Fibroblast of skin of abdomen (primary cell): ENCODE measurements around the gene GRAMD4.

Experiments used
- DNase-seq: peaks from one replicate; pipeline ENCODE4 v3.0.0-alpha.2; 2013

Gene GRAMD4

DNA sequence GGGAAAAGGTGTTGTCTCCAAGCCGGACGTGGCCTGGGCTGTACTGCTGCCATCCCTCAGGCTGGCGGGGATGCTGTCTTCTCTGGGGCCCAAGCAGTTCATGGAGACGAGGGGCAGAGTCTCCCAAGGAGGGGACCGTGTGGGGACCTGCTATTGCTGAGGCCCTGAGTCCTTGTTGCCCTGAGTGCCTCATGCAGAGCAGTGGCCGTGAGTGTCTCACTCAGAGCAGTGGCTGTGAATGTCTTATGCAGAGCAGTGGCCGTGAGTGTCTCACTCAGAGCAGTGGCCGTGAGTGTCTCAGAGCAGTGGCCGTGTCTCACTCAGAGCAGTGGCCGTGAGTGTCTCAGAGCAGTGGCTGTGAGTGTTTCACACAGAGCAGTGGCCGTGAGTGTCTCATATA, 54.7 kb downstream of the GRAMD4 start:
- DNase-seq, result no peak

DNA sequence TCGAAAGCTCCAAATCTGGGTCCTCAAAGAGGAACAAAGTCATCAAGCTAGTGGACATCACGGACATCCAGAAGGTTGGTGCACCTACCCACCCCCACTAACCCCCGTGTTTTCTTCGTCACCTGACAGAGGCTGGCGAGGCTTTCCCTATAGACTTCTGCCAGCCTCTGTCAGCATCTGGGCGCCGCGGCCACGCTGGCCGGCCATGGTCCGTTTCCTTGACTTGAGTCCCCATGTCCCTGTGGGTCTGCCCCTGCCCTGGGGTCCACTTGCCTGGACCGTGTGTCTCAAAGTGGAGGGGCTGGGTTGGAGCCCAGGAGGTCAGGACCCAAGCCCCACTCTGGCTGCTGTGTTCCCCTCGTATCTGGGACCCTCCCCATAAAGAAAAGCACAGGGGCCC, 55.3 kb downstream of the GRAMD4 start:
- no peak for DNase-seq

DNA sequence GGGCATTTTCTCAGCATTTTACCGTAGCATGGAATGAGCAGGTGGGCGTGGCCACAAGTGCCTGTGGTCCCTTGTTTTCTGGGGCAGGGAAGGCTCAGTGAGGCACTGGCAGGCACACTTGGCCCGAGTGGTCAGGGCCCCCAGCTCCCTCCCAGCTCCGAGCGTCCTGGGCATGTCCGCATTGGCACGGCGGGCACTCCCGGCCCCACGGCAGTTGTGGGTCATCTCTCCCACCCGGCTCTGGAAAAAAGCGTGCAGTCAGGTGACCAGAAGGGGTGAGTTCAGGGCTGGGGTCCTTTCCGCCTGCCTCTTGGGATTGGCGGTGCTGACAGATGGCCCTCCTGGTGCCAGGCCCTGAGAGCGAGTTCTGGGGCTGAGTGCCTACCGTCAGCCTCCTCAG, 55.8 kb downstream of the GRAMD4 start:
- no peak for DNase-seq

DNA sequence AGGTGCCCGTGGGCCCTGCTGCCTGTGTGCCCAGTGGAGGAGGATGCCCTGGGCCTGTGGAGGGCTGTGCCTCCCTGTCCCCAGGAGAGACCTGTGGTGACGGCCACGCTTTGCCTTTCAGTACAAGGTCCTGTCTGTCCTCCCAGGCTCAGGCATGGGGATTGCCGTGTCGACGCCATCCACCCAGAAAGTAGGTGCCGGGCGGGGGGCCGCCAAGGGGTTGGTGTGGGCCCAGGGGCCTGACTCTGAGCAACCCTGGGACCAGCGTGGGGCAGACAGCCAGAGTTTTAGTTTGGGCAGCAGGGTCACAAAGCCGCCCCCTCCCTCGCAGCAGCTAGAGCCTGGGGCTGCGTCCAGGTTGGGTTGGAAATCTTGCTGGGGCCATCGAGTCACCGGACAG, 56.3 kb downstream of the GRAMD4 start:
- DNase-seq, result no peak

DNA sequence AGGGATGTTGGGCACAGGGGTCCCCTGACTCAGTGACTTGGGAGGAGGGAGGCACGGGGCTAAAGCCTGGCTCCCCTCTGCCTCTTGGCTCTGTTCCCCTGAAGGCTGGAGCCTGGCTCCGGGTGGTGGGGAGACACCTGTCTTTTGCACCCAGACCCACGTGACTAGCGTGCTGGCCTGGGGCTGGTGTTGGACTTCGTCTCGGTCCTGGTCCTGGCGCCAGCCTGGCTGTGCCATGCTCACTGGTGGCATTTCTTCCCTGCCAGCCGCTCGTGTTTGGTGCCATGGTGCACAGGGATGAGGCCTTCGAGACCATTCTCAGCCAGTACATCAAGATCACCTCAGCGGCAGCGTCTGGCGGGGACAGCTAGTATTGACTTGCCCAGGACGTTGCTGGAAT, 56.7 kb downstream of the GRAMD4 start:
- DNase-seq, result no peak

DNA sequence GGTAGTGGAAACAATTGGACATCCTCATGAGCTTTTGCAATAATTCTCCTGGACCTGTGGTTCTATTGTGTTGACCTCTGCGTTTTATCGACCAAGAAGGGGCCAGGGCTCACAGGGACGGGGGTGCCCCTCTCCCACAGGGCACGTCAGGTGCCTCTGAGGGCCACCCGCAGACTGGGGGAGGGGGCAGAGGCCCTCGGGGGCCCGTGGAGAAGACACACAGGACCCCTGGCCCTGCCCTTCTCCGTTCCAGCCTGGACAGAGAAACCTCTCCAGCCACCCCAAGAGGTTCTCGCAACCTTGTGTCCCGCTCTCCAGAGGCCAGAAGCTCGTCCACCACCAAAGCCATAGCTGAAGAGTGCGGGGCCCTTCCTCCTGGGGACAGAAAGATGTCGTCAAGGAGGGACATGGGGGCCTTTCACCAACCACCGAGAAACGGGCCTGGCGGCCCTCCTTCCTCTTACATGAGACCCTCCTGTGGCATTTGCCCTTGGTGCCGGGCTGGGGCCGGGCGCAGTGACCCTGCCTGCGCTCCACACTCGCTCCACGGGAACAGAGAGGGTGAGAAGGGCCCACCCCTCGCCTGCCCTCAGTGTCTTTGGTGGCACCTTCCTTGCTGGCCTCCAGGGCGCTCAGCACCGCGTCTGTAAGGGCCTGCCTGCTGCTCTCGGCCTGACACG, 57.3 kb downstream of the GRAMD4 start:
- DNase-seq, result no peak

DNA sequence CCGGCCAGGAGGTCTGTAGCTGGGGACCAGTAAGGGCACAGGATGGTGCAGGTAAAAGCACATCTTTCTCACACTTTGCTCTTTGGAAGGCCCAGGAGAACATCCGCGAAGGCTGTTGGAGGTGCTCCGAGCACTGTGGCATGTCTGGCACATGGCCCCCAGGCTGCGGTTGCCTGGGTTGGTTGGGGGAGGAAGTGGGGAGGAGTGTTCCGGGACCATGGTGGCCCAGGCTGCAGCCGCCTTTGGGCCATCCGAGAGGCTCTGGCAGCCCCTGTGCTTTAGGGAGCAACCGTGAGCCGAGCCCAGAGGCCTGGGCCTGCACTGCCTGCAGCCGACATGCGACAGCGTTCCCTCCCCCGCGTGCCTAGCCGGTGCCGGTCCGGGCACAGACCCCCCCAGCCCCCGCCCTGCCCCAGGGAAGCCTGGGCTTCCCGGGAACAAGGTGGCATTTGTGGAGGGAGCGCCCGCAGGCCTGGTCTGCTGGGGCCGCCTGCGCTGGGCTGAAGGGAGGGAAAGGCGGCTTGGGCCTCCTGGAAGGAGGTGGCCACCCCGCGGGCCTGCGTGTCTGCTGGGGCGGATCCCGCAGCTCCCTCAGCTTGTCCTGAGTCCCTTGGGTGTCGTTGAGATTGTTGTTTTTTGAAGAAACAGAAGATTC, 57.9 kb downstream of the GRAMD4 start:
- no peak for DNase-seq

DNA sequence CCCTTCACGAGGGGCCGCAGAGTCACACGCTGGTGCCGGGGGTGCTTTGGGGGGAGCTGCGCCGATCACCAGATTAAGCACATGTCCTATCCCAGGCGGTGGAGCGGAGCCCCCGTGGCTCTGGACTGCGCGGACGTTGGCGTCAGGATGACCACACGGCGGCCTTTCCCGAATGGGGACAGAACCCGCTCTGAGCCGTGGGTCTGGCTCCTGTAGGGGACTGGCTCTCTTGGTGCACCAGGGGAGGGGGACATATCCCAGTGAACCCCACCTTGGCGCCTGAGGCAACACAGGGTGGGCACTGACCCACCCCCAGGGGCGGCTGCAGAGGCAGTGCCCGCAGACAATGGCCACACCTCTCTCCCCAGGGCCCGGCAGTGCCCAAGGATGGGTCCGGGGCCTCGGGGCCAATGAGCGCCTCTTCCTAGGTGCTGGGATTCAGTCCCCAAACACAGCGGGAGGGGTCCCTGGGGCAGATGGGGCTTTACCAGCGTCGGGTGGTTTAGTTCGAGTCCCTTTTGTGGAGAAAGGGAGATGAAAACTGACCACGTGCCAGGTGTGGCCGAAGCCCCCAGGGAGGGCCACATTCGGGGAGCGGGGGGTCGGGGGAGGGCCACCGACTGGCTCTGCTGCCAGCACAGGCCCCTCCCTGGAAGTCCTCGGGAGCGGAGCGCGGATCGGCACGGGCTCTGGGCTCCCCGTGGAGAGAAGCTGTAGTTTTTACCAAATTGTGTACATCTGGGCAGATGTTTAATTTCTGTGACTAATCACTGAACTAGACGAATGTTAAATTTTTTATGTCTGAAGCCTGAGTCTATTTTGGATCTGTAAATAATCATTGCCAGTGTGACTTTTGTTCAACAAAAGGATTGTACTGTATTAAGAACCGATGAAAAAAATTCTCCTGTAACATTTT, 58.9 kb downstream of the GRAMD4 start:
- DNase-seq, result peak; percentile 35

DNA sequence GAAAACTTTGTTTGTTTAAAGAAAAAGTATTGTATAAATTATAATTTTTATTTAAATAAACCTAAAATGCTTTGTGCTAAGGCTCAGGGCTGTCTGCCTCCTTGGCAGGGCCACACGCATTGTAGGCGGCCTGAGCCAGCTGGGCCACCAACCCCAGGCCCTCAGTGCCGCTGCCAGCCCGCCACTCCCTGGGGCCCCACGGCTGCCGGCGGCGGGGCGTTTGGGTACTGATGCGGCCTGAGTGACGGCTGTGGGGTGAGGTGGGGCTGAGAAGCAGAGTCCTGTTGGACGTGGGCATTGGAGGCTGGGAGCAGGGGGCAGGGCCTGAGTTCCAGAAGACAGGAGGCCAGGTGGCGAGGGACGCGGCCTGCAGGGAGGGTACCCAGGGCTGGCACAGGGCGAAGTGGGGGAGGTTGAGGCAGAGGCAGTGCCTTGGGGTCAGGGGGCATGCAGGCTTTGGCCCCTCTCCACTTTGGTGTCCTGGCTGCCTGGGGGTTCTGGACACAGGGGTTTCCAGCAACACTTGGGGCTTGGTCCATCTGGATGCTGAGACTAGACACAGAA, 59.6 kb downstream of the GRAMD4 start:
- no peak for DNase-seq

DNA sequence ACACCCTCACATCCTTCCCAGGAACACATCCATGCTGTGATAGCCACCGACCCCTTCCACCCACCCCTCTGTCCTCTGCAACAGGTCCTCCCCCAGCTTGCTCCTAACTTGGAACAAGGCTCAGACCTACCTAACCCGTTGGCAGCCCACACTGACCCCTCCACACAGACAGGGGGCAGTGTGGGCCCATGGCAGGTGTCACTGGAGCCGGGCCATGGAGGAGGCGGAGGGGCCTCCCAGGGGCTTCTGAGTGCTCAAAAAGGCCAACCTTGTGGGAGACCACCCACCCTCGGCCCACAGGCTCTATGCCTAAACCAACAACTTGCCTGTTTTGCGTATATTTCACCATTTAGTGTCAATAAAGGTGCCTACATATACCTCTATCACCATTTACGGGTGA, 60.8 kb downstream of the GRAMD4 start:
- no peak for DNase-seq

DNA sequence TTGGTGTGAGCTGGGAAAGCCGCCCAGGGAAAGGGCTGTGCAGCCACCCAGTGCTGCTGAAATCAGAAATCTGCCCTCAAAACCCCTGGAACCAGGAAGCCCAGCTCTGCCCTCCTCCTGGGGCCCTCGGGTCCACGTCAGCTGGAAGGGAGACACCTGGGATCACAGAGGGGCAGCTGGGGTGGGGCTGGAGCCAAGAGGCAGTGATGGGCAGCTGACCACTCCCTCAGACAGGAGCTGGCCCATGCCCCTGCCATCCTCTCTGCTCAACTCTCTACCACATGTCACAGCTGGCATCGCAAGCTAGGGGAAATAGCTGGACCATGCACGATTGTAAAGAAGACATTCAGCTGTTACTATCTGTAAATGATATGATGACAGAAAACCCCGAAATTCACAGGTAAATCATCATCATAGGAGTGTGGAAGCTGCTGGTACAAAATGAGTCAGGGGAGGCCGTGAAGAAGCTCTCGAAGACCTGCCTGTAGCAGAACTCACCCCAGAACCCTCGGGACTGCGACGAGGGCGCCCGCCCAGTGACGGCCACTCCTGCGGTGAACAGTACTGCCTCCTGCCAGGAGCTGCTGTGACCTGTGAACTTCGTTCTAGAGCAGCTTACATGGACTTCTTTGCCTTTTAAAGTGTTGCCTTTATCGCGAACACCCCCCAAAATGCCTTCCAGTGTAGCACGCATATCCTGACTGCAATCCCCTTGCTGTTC, 62.0 kb downstream of the GRAMD4 start:
- no peak for DNase-seq

DNA sequence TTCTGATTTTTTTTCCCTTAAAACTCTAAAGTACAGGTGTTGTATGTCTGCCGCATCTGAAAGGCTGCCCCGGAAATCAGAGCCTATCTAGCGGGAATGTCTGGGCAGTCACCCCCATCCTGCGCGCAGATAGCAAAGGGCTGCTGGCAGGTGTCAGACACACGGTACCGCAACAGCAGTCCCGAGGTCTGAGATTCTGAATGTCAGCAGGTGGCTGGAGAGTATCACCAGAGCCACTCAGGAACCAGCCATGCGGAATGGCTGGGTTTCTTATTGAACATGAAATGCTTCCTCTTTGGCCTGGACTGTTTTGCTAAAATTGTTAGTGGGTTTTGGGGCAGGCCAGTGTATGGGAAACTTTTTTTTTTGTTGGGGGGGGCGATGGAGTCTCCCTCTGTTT, 64.5 kb downstream of the GRAMD4 start:
- DNase-seq, result no peak

DNA sequence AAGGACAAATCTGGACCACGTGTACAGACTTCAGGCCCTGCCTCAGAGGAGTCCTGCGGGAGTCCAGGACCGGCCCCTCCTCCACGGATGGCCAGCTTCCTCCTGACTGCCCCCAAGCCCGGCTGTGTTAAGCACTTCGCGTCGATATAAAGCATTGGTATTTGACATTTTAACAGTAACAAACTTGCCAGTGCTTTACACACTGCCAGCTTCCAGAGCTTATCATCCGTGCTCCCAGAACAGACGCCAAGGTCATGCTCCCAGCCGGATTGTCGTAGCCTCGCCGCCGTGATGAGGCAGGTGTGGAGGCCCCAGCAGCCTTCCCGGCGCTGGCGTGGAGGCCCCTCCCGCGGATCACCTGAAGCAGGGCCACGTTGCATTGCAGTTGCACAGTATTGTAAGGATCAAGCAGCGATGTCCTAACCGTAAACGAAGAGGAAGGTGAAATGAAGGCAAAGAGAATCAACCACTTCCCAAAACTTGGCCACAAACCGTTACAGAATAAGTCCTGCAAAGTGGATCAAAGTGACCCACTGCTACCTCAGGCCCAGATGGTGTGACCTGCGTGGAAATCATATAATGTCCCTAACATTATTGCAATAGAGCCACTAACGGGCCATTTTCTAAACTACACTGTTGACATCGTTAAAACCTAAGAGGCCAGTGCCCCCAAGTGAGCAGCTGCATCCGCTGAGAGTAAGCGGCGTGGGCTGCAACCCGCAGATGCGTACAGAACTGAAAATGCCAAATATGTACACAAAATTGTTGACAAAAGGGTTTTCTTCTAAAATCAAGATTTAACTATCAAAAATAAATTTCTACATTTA, 66.2 kb downstream of the GRAMD4 start:
- no peak for DNase-seq

DNA sequence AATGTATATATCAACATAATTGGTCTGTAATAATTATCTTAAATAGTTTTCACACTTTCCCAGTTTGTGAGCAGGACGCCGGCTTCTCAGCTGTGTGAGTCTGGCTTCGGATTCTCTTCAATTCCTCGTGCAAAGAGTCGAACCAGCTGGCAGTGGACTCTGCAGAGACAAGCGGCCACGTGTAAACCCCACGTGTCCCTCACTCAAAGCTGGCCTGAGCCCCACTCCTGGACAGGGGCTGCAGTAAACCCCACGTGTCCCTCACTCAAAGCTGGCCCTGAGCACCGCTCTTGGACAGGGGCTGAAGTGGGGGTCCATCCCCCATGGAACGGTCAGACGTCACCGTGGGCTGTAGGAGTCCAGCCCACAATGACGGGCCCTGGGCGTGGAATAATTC, 66.9 kb downstream of the GRAMD4 start:
- no peak for DNase-seq

DNA sequence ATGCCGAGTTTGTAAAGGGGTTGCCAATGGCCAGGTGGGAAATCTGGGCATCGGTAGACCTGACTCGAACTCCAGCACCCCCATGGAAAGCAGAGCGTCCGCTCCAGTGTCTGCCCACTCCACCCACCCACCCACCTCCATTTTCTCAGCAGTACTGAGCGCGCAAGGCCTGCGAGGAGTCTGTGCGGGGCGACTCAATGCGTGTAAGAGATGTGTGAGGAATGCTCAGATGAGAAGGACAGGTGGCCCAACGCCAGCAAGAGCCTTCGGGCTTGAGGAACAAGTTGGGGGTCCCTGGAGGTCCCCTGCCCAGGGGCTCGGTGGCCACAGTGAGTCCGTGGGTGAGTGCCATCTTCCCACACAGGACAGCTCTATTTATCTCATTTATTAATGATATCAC, 67.3 kb downstream of the GRAMD4 start:
- DNase-seq, result no peak

DNA sequence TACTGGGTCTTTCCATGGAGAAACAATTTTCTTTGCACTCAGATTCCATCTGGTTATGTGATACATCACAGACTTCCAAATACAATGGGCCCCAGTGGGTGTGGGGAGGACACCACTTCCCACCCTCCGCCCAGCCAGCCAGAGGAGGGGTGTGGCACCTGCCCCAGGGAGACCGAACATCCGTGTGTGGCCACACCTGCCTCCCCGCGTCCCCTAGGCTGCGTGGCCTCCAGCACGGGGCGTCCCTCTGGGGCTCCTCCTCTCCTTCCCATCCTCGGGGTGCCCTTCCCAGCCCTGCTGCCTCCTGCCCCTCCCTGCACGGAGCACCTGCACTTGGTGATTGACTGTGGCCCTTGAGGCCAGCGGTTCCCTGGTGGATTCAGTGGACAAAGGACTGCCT, 68.8 kb downstream of the GRAMD4 start:
- no peak for DNase-seq

DNA sequence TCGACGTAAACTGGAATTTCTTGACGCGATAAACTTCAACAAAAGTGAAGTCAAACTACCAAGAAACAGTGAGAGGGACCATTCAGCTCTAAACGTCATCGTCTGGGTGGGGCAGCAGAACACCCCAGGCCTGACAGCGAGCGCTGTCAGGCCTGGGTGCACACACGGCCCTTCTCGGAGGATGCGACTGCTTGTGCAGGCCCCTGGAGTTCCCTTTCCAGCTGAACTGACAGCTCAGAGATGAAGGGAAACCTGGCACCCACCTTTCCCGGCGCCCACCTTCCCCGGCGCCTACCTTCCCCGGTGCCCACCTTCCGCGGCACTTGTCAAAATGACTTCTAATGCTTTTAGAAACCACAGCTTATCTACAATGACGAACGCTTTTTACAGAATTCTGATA, 70.0 kb downstream of the GRAMD4 start:
- no peak for DNase-seq

DNA sequence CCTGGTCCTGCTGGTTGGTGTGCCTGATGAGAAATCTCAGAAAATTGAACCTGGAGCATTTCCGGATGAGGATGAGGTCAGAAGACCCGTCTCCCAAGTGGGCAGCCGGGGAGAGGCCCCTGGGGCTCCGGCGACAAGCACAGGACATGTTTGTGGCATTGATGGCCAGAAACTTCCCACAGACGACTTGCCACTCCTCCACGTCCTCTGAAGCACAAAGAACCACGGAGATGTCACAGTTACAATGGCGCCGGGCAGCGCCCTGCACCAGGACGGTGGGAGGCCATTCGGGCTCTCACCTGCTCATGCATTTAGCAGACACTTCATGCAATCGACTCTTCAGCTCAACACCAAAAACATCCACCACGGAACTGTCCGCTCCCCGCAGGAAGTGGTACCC, 71.4 kb downstream of the GRAMD4 start:
- DNase-seq, result no peak

DNA sequence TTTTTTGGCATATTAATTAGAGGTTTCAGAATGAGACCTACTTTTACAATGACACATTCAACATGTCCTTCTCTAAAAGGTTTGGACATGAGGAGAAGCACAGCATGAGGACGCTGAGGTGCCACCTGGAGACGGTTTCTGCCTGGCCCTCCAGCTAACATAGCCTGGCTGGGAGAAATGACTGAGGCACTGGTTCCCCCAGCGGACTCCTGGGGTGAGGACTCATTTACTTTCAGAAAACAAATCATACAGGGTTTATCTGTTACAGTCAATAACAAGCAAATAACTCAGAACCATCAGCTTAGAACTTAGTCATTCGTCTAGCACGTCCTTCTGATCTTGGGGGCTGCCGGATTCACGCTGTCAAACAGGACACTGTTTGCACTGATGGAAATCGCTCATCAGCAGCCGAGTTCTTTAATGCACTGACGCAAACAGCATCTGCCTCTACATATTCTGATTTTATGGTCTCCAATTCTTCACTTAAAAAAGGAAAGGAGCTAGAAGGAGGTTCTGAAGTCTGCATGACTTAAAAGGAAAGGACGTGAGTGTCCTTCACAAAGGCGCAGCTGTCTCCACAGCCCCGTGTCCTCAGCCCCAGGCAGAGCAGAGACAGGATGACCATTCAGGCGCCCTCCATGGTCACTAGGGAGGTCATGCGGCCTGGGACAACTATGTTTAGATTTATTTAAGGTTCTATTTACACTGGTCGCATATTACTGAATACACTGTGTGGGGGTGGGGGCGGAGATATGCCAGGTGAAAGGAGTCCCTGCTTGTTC, 73.6 kb downstream of the GRAMD4 start:
- DNase-seq, result no peak

DNA sequence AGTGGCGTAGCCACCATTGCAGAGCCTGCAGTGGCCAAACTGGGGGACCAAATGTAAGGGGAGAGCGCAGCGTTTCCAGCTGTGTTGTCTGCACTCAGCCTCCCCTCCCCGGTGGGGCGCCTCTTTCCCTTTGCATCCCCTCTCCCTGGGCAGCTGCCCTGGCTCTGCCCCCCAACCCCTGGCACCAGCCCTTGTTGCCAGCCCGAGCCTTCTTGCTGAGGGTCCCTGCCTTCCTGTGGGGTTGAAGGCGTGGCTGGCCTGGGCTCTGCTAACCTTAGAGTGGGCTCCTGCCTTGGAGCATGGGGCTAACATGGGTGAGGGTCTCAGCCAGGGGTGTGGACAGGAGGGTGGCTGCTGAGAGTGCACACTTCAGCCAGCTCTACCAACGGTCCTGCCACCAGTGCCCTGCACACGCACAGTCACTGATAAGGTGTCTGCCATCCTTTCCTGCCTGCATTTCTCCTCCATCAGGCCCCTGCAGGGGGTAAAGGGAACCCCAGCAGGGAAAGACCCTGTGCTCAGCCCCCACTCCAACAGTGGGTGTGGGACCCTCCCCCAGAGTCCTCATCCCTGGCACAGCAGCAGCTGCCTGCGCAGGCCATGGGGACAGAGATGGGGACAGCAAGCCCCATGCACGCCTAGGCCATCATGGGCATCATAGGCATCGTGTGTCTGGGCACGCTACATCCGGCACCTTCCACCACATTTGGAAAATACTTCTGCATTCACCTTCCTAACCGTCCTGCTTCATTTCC, 74.4 kb downstream of the GRAMD4 start:
- no peak for DNase-seq
